Cardiac muscle cell (in vitro differentiated cells and primary cell): Measurements from ENCODE around the gene GDPD4. TPM values are rescaled to one million over a fixed set of nuclear protein-coding genes. Genes with fewer than 3 reads are reported as not detected.

Experiments
- DNase-seq, 2 donors: peaks; one replicate each; pipeline versions ENCODE4 v3.0.0 to v3.0.0-alpha.2; 2010 to 2017; ENCODE audit warnings: low read depth in 1 of 2, low spot score in 1 of 2
- H3K27ac ChIP-seq: fragments of 200-600 bp; sonication (generic); 2 replicates; pipeline ENCODE4 v1.5.1; 2016
- H3K27me3 ChIP-seq: fragments of 200-600 bp; sonication (generic); 2 replicates; pipeline ENCODE4 v1.6.0; 2016; ENCODE audit warnings: control low read depth
- H3K36me3 ChIP-seq: fragments of 200-600 bp; sonication (generic); 2 replicates; pipeline ENCODE4 v1.5.1; 2016; ENCODE audit warnings: control low read depth
- H3K4me1 ChIP-seq: fragments of 200-600 bp; sonication (generic); 2 replicates; pipeline ENCODE4 v1.8.1; 2017; ENCODE audit warnings: low read depth, mild to moderate bottlenecking, mixed run types
- H3K4me3 ChIP-seq: fragments of 200-600 bp; sonication (generic); 2 replicates; pipeline ENCODE4 v1.5.1; 2016; ENCODE audit warnings: mild to moderate bottlenecking
- H3K9me3 ChIP-seq: fragments of 200-600 bp; sonication (generic); 2 replicates; pipeline ENCODE4 v1.5.1; 2017; ENCODE audit warnings: low read depth, mild to moderate bottlenecking, control low read depth
- CTCF ChIP-seq: IDR thresholded peaks from 2 replicates; pipeline ENCODE4 v1.5.1; 2012; ENCODE audit warnings: low read depth, mild to moderate bottlenecking, low read length
- polyA plus RNA-seq: library from polyadenylated mRNA; unstranded; fragments of >200 nt; fragmentation: Nextera tagmentation; extraction: Ambion mirVana; gene quantifications from 2 replicates; pipeline ENCODE4 v1.2.1, GENCODE V29; 2016
- total RNA-seq: library from RNA; depleted of rRNA; stranded (reverse); fragments of >200 nt; gene quantifications from 2 replicates; pipeline ENCODE4 v1.2.3, GENCODE V29; 2016

The GDPD4 gene
- total and polyA plus RNA-seq, 2 experiments from 2014 or later: not detected

GRCh38 chr11:77178150-77178549 lies 123.3 kb downstream of the GDPD4 start:
- no peak for TF ChIP-seq CTCF
- no peaks in the 10 kb centered on the region for H3K9me3 ChIP-seq
- H3K36me3 ChIP-seq: no peaks in the 10 kb centered on the region
- DNase-seq: no peak
- no peak overlapping the region for H3K27ac ChIP-seq
- no peaks in the 10 kb centered on the region for H3K27me3 ChIP-seq
- peaks cover 4% of the 10 kb centered on the region for H3K4me1 ChIP-seq
- no peak overlapping the region for H3K4me3 ChIP-seq

GRCh38 chr11:77176996-77177395 lies 124.5 kb downstream of the GDPD4 start:
- Histone ChIP-seq H3K4me3 (no peak overlapping the region), H3K4me1 (peaks cover 7% of the 10 kb centered on the region), H3K27me3 (no peaks in the 10 kb centered on the region), H3K36me3 (no peaks in the 10 kb centered on the region), H3K9me3 (no peaks in the 10 kb centered on the region), H3K27ac (no peak overlapping the region)
- TF ChIP-seq CTCF: no peak
- DNase-seq: no peak

DNA sequence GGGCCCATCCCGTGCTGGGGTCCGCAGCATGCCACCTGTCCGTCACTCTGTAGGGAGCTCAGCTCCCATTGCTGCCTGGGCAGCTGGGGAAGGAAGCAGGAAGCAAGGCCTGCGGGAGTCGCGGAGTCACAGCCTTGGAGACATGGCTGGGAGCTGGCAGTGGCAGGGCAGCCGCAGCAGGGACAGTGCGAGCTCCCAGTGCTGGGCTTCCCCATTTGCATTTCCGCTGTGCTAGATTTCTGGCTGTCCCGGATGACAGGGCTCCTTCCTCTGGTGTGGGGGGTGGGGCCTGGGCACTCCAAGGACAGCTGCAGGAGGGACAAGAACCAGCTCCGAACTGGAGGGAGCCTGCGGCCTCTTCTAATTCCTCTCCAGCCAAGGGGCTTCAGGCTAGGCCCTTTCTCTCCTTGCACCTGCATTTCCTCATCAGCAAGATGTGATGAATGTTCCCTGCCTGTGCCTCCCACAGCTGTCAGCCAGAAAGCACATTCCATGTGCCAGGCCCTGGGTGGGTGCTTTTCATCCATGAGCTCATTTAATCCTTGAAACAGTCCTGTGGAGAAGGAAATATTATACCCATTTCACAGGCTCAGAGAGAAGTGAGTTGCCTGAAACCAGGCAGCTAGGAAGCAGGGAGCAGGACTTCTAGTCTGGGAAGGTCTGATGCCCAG lies 125.5 kb downstream of the GDPD4 start:
- H3K4me3 ChIP-seq: no peak overlapping the region
- no peaks in the 10 kb centered on the region for H3K36me3 ChIP-seq
- DNase-seq: peak in 1 of 2 donors; percentile 31
- TF ChIP-seq CTCF: no peak
- no peak overlapping the region for H3K27ac ChIP-seq
- H3K9me3 ChIP-seq: no peaks in the 10 kb centered on the region
- H3K4me1 ChIP-seq: peaks cover 7% of the 10 kb centered on the region
- H3K27me3 ChIP-seq: no peaks in the 10 kb centered on the region

DNA sequence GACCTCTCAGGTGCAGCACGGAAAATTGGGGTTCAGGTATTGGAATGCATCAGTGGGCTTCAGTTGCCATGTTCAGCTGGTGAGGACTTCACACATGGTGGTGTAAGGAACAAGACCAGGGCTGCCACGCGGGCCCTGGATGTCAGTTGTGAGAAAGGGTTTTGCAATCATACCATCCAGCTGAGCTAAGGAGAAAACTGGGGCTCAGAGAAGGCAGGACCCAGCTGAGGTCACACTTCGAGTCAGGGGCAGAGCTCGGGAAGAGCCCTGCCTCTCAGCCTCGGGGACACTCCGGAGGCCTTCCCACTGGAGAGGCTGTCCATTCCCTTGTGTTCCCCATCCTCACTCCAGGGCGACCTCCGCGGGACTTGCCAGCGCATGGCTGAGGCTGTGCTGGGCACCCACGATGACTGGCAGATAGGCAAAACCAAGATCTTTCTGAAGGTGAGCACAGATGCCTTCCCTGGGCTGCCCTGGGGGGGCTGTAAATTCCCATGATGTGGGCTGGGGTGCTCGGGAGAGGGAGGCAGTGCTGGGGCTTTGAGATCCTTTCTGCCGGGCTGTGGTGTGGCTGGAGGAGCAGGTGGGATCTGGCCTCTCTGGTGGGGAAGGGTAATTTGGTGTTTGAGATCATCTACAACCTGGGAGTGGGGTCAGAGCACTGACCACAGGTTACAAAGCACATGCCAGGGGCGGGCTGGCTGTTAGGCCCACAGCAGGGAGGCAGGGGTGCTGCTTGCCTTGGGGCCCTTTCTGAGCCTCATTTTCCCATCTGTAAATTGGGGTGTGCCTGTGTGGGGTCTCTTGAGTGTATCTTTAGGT lies 126.3 kb downstream of the GDPD4 start:
- Histone ChIP-seq H3K27ac (no peak overlapping the region), H3K9me3 (no peaks in the 10 kb centered on the region), H3K4me3 (no peak overlapping the region), H3K4me1 (peaks cover 7% of the 10 kb centered on the region), H3K36me3 (no peaks in the 10 kb centered on the region), H3K27me3 (no peaks in the 10 kb centered on the region)
- DNase-seq: no peak
- TF ChIP-seq CTCF: no peak

DNA sequence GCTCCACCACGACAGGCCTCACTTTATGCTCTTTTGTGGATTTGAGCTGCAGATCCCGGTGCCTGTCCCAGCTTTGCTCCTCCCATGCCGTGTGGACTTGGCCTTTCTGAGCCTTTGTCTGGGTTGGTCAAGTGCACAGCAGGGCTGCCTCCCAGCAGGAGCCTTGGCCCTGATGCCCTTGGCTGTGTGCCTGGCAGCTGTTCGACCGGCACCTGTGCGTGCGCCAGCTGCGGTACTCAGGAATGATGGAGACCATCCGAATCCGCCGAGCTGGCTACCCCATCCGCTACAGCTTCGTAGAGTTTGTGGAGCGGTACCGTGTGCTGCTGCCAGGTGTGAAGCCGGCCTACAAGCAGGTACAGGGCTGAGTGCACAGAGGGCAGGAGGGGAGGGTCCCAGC lies 126.9 kb downstream of the GDPD4 start:
- Histone ChIP-seq H3K9me3 (no peaks in the 10 kb centered on the region), H3K27me3 (no peaks in the 10 kb centered on the region), H3K36me3 (no peaks in the 10 kb centered on the region), H3K27ac (no peak overlapping the region), H3K4me1 (peaks cover 7% of the 10 kb centered on the region), H3K4me3 (no peak overlapping the region)
- TF ChIP-seq CTCF: no peak
- no peak for DNase-seq
